ENCODE measurements around the gene SPATA25. TPM values are rescaled to one million over a fixed set of nuclear protein-coding genes. Genes with fewer than 3 reads are reported as not detected.

SPATA25 gene
- total RNA-seq, 1 donor: 1.4 TPM

- no peak overlapping the region for H3K27ac ChIP-seq (ENCODE audit: low read depth, low read length)
- H3K36me3 ChIP-seq (ENCODE audit: insufficient read depth, low read length): no peaks in the 10 kb centered on the region
- TF ChIP-seq CTCF (IDR thresholded peaks at IDR 0.05; ENCODE audit: extremely low read depth, low read depth, low read length): no peak
- H3K4me1 ChIP-seq (ENCODE audit: insufficient read depth, low read length): peaks cover 33% of the 10 kb centered on the region
- H3K9me3 ChIP-seq (ENCODE audit: low read depth, low read length): no peaks in the 10 kb centered on the region
- H4K20me1 ChIP-seq (ENCODE audit: insufficient read depth, low read length): no peaks in the 10 kb centered on the region
- no peaks in the 10 kb centered on the region for H3K79me2 ChIP-seq (ENCODE audit: insufficient read depth, low read length)
- no peak overlapping the region for H3K4me2 ChIP-seq (ENCODE audit: insufficient read depth, low read length)
- no peaks in the 10 kb centered on the region for H3K27me3 ChIP-seq (ENCODE audit: insufficient read depth, low read length)
- H2AFZ ChIP-seq (ENCODE audit: low read length): no peak overlapping the region
- no peak for DNase-seq (ENCODE audit: insufficient read length, low spot score, missing footprints)
- no peak overlapping the region for H3K4me3 ChIP-seq (ENCODE audit: insufficient read depth, low read length)
These were observed 34.1 kb upstream of the SPATA25 start for GRCh38 chr20:45921337-45922189.

DNA sequence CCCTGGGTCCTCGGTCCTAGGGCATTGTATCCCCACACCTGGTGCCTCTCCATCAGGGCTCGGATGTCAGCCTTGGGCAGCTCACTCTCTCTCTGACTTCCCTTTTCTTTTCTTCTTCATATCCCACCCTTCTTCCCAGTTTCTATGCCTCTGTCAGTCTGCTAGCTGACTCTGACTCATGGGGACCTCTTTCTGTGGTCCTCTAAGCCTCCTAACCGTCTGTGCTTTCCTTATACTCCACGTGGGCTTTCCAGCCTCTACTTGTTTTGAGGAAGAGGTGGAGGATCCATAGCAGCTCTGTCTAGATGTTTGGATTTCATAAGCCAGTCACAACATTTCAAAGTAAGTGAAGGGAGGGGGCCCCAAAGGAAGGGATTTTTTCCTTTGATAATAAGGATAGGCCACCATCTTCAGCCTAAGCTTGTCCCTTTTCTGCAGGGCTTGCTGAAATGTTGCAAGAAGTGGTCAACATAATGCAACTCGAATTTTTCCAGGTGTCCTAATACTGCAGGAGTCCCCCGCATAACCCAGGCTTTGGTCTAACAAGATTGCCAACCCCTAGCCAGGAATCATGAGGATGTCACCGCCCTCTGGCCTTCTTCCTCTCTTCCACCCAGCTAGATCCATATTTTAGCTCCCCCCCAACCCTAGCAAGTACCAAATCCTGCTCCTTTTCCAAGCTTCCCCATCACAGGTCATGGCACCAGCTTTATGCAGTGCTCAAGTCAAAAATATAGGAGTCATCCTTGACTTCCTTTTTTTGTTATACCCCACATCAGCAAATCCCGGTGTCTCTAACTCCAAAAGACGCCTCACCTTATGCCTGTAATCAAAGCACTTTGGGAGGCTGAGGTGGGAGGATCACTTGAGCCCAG, 33.3 kb upstream of the SPATA25 start:
- no peaks in the 10 kb centered on the region for H3K36me3 ChIP-seq (ENCODE audit: insufficient read depth, low read length)
- peak overlapping the region; percentile 3 for H3K27ac ChIP-seq (ENCODE audit: low read depth, low read length)
- TF ChIP-seq CTCF (IDR thresholded peaks at IDR 0.05; ENCODE audit: extremely low read depth, low read depth, low read length): no peak
- no peaks in the 10 kb centered on the region for H3K27me3 ChIP-seq (ENCODE audit: insufficient read depth, low read length)
- no peak overlapping the region for H3K4me3 ChIP-seq (ENCODE audit: insufficient read depth, low read length)
- H2AFZ ChIP-seq (ENCODE audit: low read length): peak overlapping the region; percentile 58
- peaks cover 33% of the 10 kb centered on the region for H3K4me1 ChIP-seq (ENCODE audit: insufficient read depth, low read length)
- H3K79me2 ChIP-seq (ENCODE audit: insufficient read depth, low read length): no peaks in the 10 kb centered on the region
- H3K4me2 ChIP-seq (ENCODE audit: insufficient read depth, low read length): peak overlapping the region; percentile 20
- no peak for DNase-seq (ENCODE audit: insufficient read length, low spot score, missing footprints)
- H4K20me1 ChIP-seq (ENCODE audit: insufficient read depth, low read length): no peaks in the 10 kb centered on the region
- no peaks in the 10 kb centered on the region for H3K9me3 ChIP-seq (ENCODE audit: low read depth, low read length)

GRCh38 chr20:45919542-45920399, 32.3 kb upstream of the SPATA25 start:
- H3K27ac ChIP-seq (ENCODE audit: low read depth, low read length): peak overlapping the region; percentile 3
- no peaks in the 10 kb centered on the region for H4K20me1 ChIP-seq (ENCODE audit: insufficient read depth, low read length)
- peak; percentile 47 for DNase-seq (ENCODE audit: insufficient read length, low spot score, missing footprints)
- H3K4me1 ChIP-seq (ENCODE audit: insufficient read depth, low read length): peaks cover 33% of the 10 kb centered on the region
- H2AFZ ChIP-seq (ENCODE audit: low read length): peak overlapping the region; percentile 58
- no peaks in the 10 kb centered on the region for H3K36me3 ChIP-seq (ENCODE audit: insufficient read depth, low read length)
- H3K79me2 ChIP-seq (ENCODE audit: insufficient read depth, low read length): no peaks in the 10 kb centered on the region
- no peak overlapping the region for H3K4me3 ChIP-seq (ENCODE audit: insufficient read depth, low read length)
- no peak for TF ChIP-seq CTCF (IDR thresholded peaks at IDR 0.05; ENCODE audit: extremely low read depth, low read depth, low read length)
- H3K9me3 ChIP-seq (ENCODE audit: low read depth, low read length): no peaks in the 10 kb centered on the region
- H3K27me3 ChIP-seq (ENCODE audit: insufficient read depth, low read length): no peaks in the 10 kb centered on the region
- H3K4me2 ChIP-seq (ENCODE audit: insufficient read depth, low read length): peak overlapping the region; percentile 20

Measured in osteoblast (primary cell).